Right lobe of liver (tissue), 6 donors: Measurements from ENCODE around the gene DAPK2. TPM values are rescaled to one million over a fixed set of nuclear protein-coding genes. Genes with fewer than 3 reads are reported as not detected.
"Not testable (repeated sequence)": the region's sequence is repeated elsewhere in the genome, so short reads cannot be mapped to it uniquely, and the experiment has no call there.

Source experiments
- ATAC-seq, 4 donors: fragments of 200-7000 bp; cut with Tn5 transposase; one replicate each; pipeline ENCODE4 v1.9.1; 2020; ENCODE audit warnings: mild to moderate bottlenecking in 4 of 4, moderate library complexity in 4 of 4
- DNase-seq, 3 donors: peaks; one replicate each; pipeline ENCODE4 v3.0.0-alpha.2; 2020
- H3K27ac ChIP-seq, 3 donors: fragments of 200-600 bp; one replicate each; pipeline ENCODE4 v1.8.0; 2022
- H3K27me3 ChIP-seq, 2 donors: fragments of 200-600 bp; one replicate each; pipeline ENCODE4 v1.8.0; 2022
- H3K36me3 ChIP-seq, 4 donors: fragments of 200-600 bp; sonication (generic) in 1 of 4; one replicate each; pipeline versions ENCODE4 v1.5.1 to v1.8.0; 2017 to 2022; ENCODE audit warnings: control low read depth in 1 of 4
- H3K4me1 ChIP-seq, 4 donors: fragments of 200-600 bp; sonication (generic) in 1 of 4; one replicate each; pipeline versions ENCODE4 v1.5.1 to v1.8.0; 2017 to 2022; ENCODE audit warnings: control low read depth in 1 of 4
- H3K4me3 ChIP-seq, 3 donors: fragments of 200-600 bp; one replicate each; pipeline ENCODE4 v1.8.0; 2022
- H3K9me3 ChIP-seq, 4 donors: fragments of 200-600 bp; sonication (generic) in 1 of 4; one replicate each; pipeline versions ENCODE4 v1.5.1 to v1.8.0; 2017 to 2022; ENCODE audit warnings: control low read depth in 1 of 4
- POLR2A ChIP-seq: fragments of 450-650 bp; IDR thresholded peaks from one replicate; pipeline ENCODE4 v1.6.1; 2017; ENCODE audit warnings: antibody characterized with exemption, mild to moderate bottlenecking
- WGBS: methylation state at CpG from one replicate; pipeline ENCODE4 v1.1.6; 2018; ENCODE audit warnings: low coverage, low lambda C conversion rate; ENCODE audit not compliant: insufficient coverage; ENCODE audit errors: missing lambda C conversion rate; 5-methylcytosine and 5-hydroxymethylcytosine counted together
- intact Hi-C, 2 donors: fragments of 100-400 bp; cut with DNase I; formaldehyde crosslinking; loops; one replicate each; pipeline versions ENCODE4 v1.11.2 to v1.14.1; 2022
- total RNA-seq, 6 experiments: library from RNA; depleted of rRNA in 2 of 6; stranded (reverse); fragments of >200 nt in 2 of 6; fragmentation: NEBNext Ultra II Directional in 3 of 6; extraction: Animal tissue kit (Norgen Biotek cat#: 25700) in 3 of 6; gene quantifications; one replicate each; pipeline versions ENCODE4 v1.1.0 to v1.2.4, GENCODE V29; 2016 to 2023
- TF ChIP-seq, protein P1 (sequence below), 4 donors: fragments of 200-600 bp in 3 of 4; fragments of 450-650 bp in 1 of 4; IDR thresholded peaks; one replicate each; pipeline versions ENCODE4 v1.5.1 to v1.8.0; 2016 to 2022; ENCODE audit warnings: antibody characterized with exemption in 4 of 4, mild to moderate bottlenecking in 2 of 4
- donor health status: DM: no; HTN: yes; CAD: no.
- donor health status: DM: no; HTN: no; CAD: no.
- donor health status: DM: no; HTN: no; CAD: no.
- donor health status: DM: no; HTN: yes; CAD: no.
- donor health status: DM: no; HTN: yes; CAD: no.

Gene DAPK2
- total RNA-seq, 6 experiments from 2014 or later = 1.5 to 11.5 (median 4.7) TPM

- TF ChIP-seq, protein P1, sequence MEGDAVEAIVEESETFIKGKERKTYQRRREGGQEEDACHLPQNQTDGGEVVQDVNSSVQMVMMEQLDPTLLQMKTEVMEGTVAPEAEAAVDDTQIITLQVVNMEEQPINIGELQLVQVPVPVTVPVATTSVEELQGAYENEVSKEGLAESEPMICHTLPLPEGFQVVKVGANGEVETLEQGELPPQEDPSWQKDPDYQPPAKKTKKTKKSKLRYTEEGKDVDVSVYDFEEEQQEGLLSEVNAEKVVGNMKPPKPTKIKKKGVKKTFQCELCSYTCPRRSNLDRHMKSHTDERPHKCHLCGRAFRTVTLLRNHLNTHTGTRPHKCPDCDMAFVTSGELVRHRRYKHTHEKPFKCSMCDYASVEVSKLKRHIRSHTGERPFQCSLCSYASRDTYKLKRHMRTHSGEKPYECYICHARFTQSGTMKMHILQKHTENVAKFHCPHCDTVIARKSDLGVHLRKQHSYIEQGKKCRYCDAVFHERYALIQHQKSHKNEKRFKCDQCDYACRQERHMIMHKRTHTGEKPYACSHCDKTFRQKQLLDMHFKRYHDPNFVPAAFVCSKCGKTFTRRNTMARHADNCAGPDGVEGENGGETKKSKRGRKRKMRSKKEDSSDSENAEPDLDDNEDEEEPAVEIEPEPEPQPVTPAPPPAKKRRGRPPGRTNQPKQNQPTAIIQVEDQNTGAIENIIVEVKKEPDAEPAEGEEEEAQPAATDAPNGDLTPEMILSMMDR (IDR thresholded peaks at IDR 0.05) = peak; percentile 25 to 32 (median 30)
- no peak for TF ChIP-seq POLR2A
- Histone ChIP-seq H3K4me3 (peak overlapping the region; percentile 71 to 92 (median 84)), H3K36me3 (peaks cover 0 to 16% (median 11%) of the 10 kb centered on the region in 4 donors), H3K4me1 (peaks cover 0 to 49% (median 8%) of the 10 kb centered on the region in 4 donors), H3K27me3 (no peaks in the 10 kb centered on the region), H3K9me3 (no peaks in the 10 kb centered on the region), H3K27ac (peak overlapping the region; percentile 89 to 93 (median 90))
- DNase-seq (no peak), ATAC-seq (peak in 2 of 4 donors; percentile 2 to 4)
- intact Hi-C loops = loop anchor here (10.0 kb wide), 1 partner anchor 63 kb away; the partner anchor contains the start of gene SNX22 (in 2 of the 2)
Observed at GRCh38 chr15:64092075-64092820, 46.0 kb upstream of the DAPK2 start.

DNA sequence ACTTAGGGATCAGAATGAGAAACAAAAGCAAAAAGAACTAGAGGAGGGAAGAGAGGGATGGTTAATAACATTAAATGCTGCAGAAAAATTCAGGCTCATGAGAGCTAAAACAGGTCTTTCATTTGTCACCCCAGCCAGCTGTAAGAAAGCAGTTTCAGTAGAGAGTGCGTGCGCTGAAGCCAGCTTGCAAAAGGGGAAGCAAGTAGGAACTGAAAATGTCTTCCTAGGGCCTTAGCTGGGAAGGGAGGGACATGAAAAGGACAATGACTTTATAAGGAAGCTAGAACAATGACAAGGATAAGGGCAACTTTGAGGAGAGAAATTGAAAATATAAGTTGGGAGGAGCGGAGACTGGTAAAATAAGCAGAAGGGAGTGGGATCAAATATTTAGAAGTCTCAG lies 44.2 kb upstream of the DAPK2 start:
- Histone ChIP-seq H3K9me3 (no peaks in the 10 kb centered on the region), H3K4me1 (peaks cover 0 to 43% (median 8%) of the 10 kb centered on the region in 4 donors), H3K4me3 (no peak overlapping the region), H3K27ac (peak overlapping the region in 2 of 3 donors; percentile 9 to 27), H3K27me3 (no peaks in the 10 kb centered on the region), H3K36me3 (peaks cover 0 to 18% (median 12%) of the 10 kb centered on the region in 4 donors)
- TF ChIP-seq, protein P1 (IDR thresholded peaks at IDR 0.05) = no peak
- no peak for TF ChIP-seq POLR2A
- ATAC-seq (no peak), DNase-seq (no peak)
- WGBS = 39% methylated on average over 3 of the region's 3 CpGs
- intact Hi-C loops = loop anchor here (10.0 kb wide), 1 partner anchor 64 kb away; the partner anchor contains the start of gene SNX22 (in 2 of the 2)

DNA sequence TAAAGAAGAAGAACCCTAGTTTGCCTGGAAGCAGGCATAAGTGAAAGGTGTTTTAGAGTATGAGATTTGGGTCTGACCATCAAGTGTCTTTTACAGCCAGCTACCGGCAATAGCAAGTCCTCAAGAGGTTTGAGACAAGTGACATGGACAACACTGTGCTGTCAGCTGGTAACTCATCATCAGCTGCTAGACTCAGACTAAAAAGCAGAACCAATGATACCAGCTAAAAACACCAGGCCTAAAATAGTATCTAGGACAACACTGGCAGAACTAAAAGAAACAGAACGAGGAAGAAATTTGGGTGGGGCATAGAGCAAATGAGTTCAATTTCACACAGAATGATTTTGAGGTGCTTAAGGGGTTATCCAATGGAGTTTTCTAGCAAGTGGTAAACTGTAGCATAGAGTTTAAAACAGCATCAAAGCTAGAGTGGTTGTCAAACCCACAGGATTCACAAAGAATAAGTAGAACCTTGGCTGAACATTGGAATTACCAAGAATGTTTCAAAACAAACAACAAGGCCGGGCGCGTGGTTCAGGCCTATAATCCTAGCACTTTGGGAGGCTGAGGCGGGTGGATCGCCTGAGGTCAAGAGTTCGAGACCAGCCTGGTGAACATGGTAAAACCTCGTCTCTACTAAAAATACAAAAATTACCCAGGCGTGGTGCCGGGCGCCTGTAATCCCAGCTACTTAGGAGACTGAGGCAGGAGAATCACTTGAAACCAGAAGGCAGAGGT lies 43.4 kb upstream of the DAPK2 start:
- no peak for DNase-seq
- Histone ChIP-seq H3K27me3 (no peaks in the 10 kb centered on the region), H3K27ac (peak overlapping the region in 2 of 3 donors; percentile 9 to 27), H3K4me1 (peaks cover 0 to 36% (median 8%) of the 10 kb centered on the region in 4 donors), H3K9me3 (no peaks in the 10 kb centered on the region), H3K4me3 (no peak overlapping the region), H3K36me3 (peaks cover 0 to 26% (median 15%) of the 10 kb centered on the region in 4 donors)
- 63% methylated on average over 2 of the region's 12 CpGs for WGBS
- TF ChIP-seq POLR2A = no peak
- TF ChIP-seq, protein P1 (IDR thresholded peaks at IDR 0.05) = no peak
- intact Hi-C loops = loop anchor here (10.0 kb wide), 1 partner anchor 65 kb away; the partner anchor contains the start of gene SNX22 (in 2 of the 2)
- ATAC-seq = no peak

DNA sequence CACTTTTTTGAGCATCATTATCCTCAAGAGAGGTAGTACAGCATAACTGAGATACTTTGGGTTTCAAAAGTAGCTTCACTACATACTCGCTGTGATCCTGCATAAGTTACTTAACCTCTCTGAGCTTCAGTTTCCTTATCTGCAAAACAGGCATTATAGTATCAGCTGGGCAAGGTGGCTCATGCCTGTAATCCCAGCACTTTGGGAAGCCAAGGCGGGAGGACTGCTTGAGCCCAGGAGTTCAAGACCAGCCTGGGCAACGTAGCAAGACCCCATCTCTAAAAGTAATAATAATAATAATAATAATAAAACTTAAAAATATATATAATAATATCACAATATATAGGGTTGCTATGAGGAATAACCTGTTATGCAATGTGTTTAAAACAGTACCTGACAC lies 36.5 kb upstream of the DAPK2 start:
- ATAC-seq (no peak), DNase-seq (no peak)
- intact Hi-C loops = no loop called here
- Histone ChIP-seq H3K9me3 (no peaks in the 10 kb centered on the region), H3K27ac (no peak overlapping the region), H3K4me3 (no peak overlapping the region), H3K36me3 (peaks cover 0 to 43% (median 24%) of the 10 kb centered on the region in 4 donors), H3K27me3 (no peaks in the 10 kb centered on the region), H3K4me1 (peaks cover 0 to 11% (median 5%) of the 10 kb centered on the region in 4 donors)
- TF ChIP-seq POLR2A = no peak
- TF ChIP-seq, protein P1 (IDR thresholded peaks at IDR 0.05) = no peak
- WGBS = 89% methylated on average over 3 of the region's 3 CpGs

- peak overlapping the region; percentile 39 to 93 (median 89) for H3K27ac ChIP-seq
- H3K36me3 ChIP-seq, H3K9me3 ChIP-seq, H3K4me3 ChIP-seq, H3K27me3 ChIP-seq, intact Hi-C loops, DNase-seq, ATAC-seq: not testable (repeated sequence)
- 97% methylated on average over 2 of the region's 2 CpGs for WGBS
- peaks cover 0 to 67% (median 25%) of the 10 kb centered on the region in 4 donors for H3K4me1 ChIP-seq
Observed at GRCh38 chr15:64073496-64073895, 27.2 kb upstream of the DAPK2 start.
